ENCODE measurements around the gene MSLN. TPM values are rescaled to one million over a fixed set of nuclear protein-coding genes. Genes with fewer than 3 reads are reported as not detected.

MSLN gene
- total and polyA plus RNA-seq, 2 of the 13 experiments (the other 11 are each of a cell fraction or from before 2014, with no cell fraction given): 2.0 to 2.3 TPM

- TF ChIP-seq ZHX1 (CRISPR knock-in tag; IDR thresholded peaks at IDR 0.05; ENCODE audit: low read depth): no peak
- no peak for TF ChIP-seq MTF2 (CRISPR knock-in tag; IDR thresholded peaks at IDR 0.05; ENCODE audit: borderline replicate concordance)
- TF ChIP-seq ZNF572 (CRISPR knock-in tag; IDR thresholded peaks at IDR 0.05): 0 out of 2 replicates have a peak, but pooled peaks have one; percentile 39
- no peak for TF ChIP-seq ZNF550 (CRISPR knock-in tag; IDR thresholded peaks at IDR 0.05; ENCODE audit: borderline replicate concordance)
- TF ChIP-seq MYNN (CRISPR knock-in tag; IDR thresholded peaks at IDR 0.05; ENCODE audit: low read depth): no peak
- TF ChIP-seq PRDM10 (CRISPR knock-in tag; IDR thresholded peaks at IDR 0.05; ENCODE audit: low read depth): peak; percentile 66
- no peak for TF ChIP-seq ETV5 (CRISPR knock-in tag; IDR thresholded peaks at IDR 0.05; ENCODE audit: borderline replicate concordance)
- no peak for TF ChIP-seq DDIT3 (CRISPR knock-in tag; IDR thresholded peaks at IDR 0.05)
- no peak for TF ChIP-seq ATF6 (CRISPR knock-in tag; conservative IDR thresholded peaks at IDR 0.05)
- TF ChIP-seq ZNF230 (CRISPR knock-in tag; IDR thresholded peaks at IDR 0.05): no peak
- TF ChIP-seq TP53 (CRISPR knock-in tag; conservative IDR thresholded peaks at IDR 0.05): no peak
- no peak for TF ChIP-seq YY1 (IDR thresholded peaks at IDR 0.05; ENCODE audit: insufficient read depth, insufficient replicate concordance, low read depth, low read length)
- TF ChIP-seq POLR2G (IDR thresholded peaks at IDR 0.05; ENCODE audit: low read depth, low read length): no peak
- no peak for TF ChIP-seq TRIM24 (CRISPR knock-in tag; IDR thresholded peaks at IDR 0.05)
- TF ChIP-seq MTF1 (CRISPR knock-in tag; IDR thresholded peaks at IDR 0.05): no peak
- TF ChIP-seq ZBTB14 (CRISPR knock-in tag; IDR thresholded peaks at IDR 0.05): no peak
- TF ChIP-seq CSRNP1 (CRISPR knock-in tag; IDR thresholded peaks at IDR 0.05): peak; percentile 59; the same call in 1 of the 2 replicates
Measured at GRCh38 chr16:719815-720446, 40.6 kb upstream of the MSLN start (continued).

All from HepG2 (cell line).